Neuronal stem cell (in vitro differentiated cells): ENCODE measurements around the gene TSSC4.

Source experiments
- DNase-seq: peaks from one replicate; pipeline ENCODE4 v3.0.0-alpha.2; 2013; ENCODE audit warnings: low spot score
- H2AFZ ChIP-seq: one replicate; pipeline ENCODE4 v1.6.1; 2013; ENCODE audit warnings: mild to moderate bottlenecking, low read length, inconsistent platforms
- H2AK5ac ChIP-seq: 2 replicates; pipeline ENCODE4 v1.6.1; 2013; ENCODE audit warnings: low read depth, mild to moderate bottlenecking, inconsistent platforms, low read length, moderate library complexity, mixed read lengths
- H2BK120ac ChIP-seq: 2 replicates; pipeline ENCODE4 v1.6.1; 2013; ENCODE audit warnings: low read depth, mild to moderate bottlenecking, inconsistent platforms, low read length, moderate library complexity, mixed read lengths
- H2BK12ac ChIP-seq: one replicate; pipeline ENCODE4 v1.6.1; 2013; ENCODE audit warnings: low read length, inconsistent platforms
- H2BK15ac ChIP-seq: 2 replicates; pipeline ENCODE4 v1.6.1; 2013; ENCODE audit warnings: mild to moderate bottlenecking, low read length, inconsistent platforms, mixed read lengths
- H2BK5ac ChIP-seq: one replicate; pipeline ENCODE4 v1.6.1; 2013; ENCODE audit warnings: inconsistent platforms, mild to moderate bottlenecking, low read length, moderate library complexity
- H3K14ac ChIP-seq: one replicate; pipeline ENCODE4 v1.6.1; 2013; ENCODE audit warnings: low read length, inconsistent platforms
- H3K18ac ChIP-seq: 2 replicates; pipeline ENCODE4 v1.6.1; 2013; ENCODE audit warnings: low read length, inconsistent platforms
- H3K23ac ChIP-seq: 2 replicates; pipeline ENCODE4 v1.6.1; 2013; ENCODE audit warnings: low read depth, mild to moderate bottlenecking, mixed read lengths, low read length, inconsistent platforms; ENCODE audit not compliant: poor library complexity
- H3K27ac ChIP-seq: replicated peaks from 3 replicates; pipeline ENCODE4 v1.5.1; 2013; ENCODE audit warnings: low read length, inconsistent platforms
- H3K27me3 ChIP-seq, 3 experiments: 2 replicates each; pipeline ENCODE4 v1.6.1; 2013; ENCODE audit warnings: low read length in 3 of 3, mild to moderate bottlenecking in 2 of 3, inconsistent platforms in 1 of 3, low read depth in 1 of 3, mixed read lengths in 1 of 3, moderate library complexity in 1 of 3; ENCODE audit not compliant: control insufficient read depth in 3 of 3, insufficient read depth in 3 of 3
- H3K36me3 ChIP-seq, 2 donors: replicated peaks in 1 of 2; 2 replicates each; pipeline ENCODE4 v1.6.1; 2013; ENCODE audit warnings: low read length in 2 of 2; ENCODE audit not compliant: control insufficient read depth in 2 of 2, insufficient read depth in 2 of 2
- H3K4ac ChIP-seq: 2 replicates; pipeline ENCODE4 v1.6.1; 2013; ENCODE audit warnings: inconsistent platforms, mild to moderate bottlenecking, low read length, moderate library complexity
- H3K4me1 ChIP-seq, 2 donors: 1 replicate in 1 of 2; 2 replicates in 1 of 2; pipeline ENCODE4 v1.6.1; 2013; ENCODE audit warnings: low read length in 2 of 2, low read depth in 1 of 2; ENCODE audit not compliant: control insufficient read depth in 2 of 2, insufficient read depth in 1 of 2
- H3K4me2 ChIP-seq: one replicate; pipeline ENCODE4 v1.6.1; 2013; ENCODE audit warnings: mild to moderate bottlenecking, low read length, inconsistent platforms; ENCODE audit not compliant: insufficient read depth, poor library complexity, severe bottlenecking
- H3K4me3 ChIP-seq, 2 donors: 2 replicates each; pipeline ENCODE4 v1.5.1; 2013; ENCODE audit warnings: low read length in 2 of 2, mild to moderate bottlenecking in 2 of 2, inconsistent platforms in 1 of 2, moderate library complexity in 1 of 2
- H3K79me1 ChIP-seq: one replicate; pipeline ENCODE4 v1.6.1; 2013; ENCODE audit warnings: low read depth, mild to moderate bottlenecking, inconsistent platforms, low read length, moderate library complexity
- H3K9ac ChIP-seq: one replicate; pipeline ENCODE4 v1.6.1; 2013; ENCODE audit warnings: mild to moderate bottlenecking, low read depth, low read length, inconsistent platforms; ENCODE audit not compliant: poor library complexity
- H3K9me3 ChIP-seq, 2 donors: replicated peaks in 1 of 2; 2 replicates each; pipeline versions ENCODE3 to v1.6.1; 2013; ENCODE audit warnings: low read length in 2 of 2, mild to moderate bottlenecking in 2 of 2, inconsistent platforms in 1 of 2, low read depth in 1 of 2, mixed read lengths in 1 of 2, moderate library complexity in 1 of 2; ENCODE audit not compliant: control insufficient read depth in 2 of 2, insufficient read depth in 1 of 2
- H4K8ac ChIP-seq: one replicate; pipeline ENCODE4 v1.6.1; 2013; ENCODE audit warnings: low read depth, mild to moderate bottlenecking, inconsistent platforms, low read length, moderate library complexity
- H4K91ac ChIP-seq: one replicate; pipeline ENCODE4 v1.6.1; 2013; ENCODE audit warnings: low read length, low read depth, mild to moderate bottlenecking, inconsistent platforms; ENCODE audit not compliant: poor library complexity
- WGBS, 2 donors: extraction: QIAGEN DNeasy Blood & Tissue Kit; methylation state at CpG; one replicate each; pipeline ENCODE4 v1.1.7; 2013; ENCODE audit warnings: missing lambda C conversion rate in 2 of 2, mixed read lengths in 1 of 2; ENCODE audit not compliant: insufficient read length in 2 of 2, insufficient replicate concordance in 1 of 2; ENCODE audit errors: extremely low coverage in 2 of 2; 5-methylcytosine and 5-hydroxymethylcytosine counted together

The TSSC4 gene

GRCh38 chr11:2402890-2403645 lies 2.5 kb downstream of the TSSC4 start:
- no peak overlapping the region for H3K23ac ChIP-seq
- no peak overlapping the region for H2AFZ ChIP-seq
- H2AK5ac ChIP-seq: no peak overlapping the region

GRCh38 chr11:2404735-2405196 lies 4.2 kb downstream of the TSSC4 start:
- no peak overlapping the region for H2BK12ac ChIP-seq
- no peak overlapping the region for H3K4ac ChIP-seq
- peak overlapping the region; percentile 65 for H3K23ac ChIP-seq
- H3K9me3 ChIP-seq: no peaks in the 10 kb centered on the region
- H3K4me1 ChIP-seq: peaks cover 7 to 14% of the 10 kb centered on the region in 2 donors
- H2BK5ac ChIP-seq: peak overlapping the region; percentile 13
- DNase-seq: no peak
- H2AFZ ChIP-seq: no peak overlapping the region
- H2BK120ac ChIP-seq: no peak overlapping the region
- H3K4me2 ChIP-seq: no peak overlapping the region
- no peak overlapping the region for H2AK5ac ChIP-seq
- H3K36me3 ChIP-seq: peaks cover 20% of the 10 kb centered on the region in 2 donors
- no peak overlapping the region for H3K14ac ChIP-seq
- H3K4me3 ChIP-seq: no peak overlapping the region
- H4K91ac ChIP-seq: no peak overlapping the region
- no CpG with 5 or more reads among the region's 12 CpGs for WGBS, 2 donors
- H4K8ac ChIP-seq: peak overlapping the region; percentile 43
- H3K9ac ChIP-seq: no peak overlapping the region
- no peaks in the 10 kb centered on the region for H3K27me3 ChIP-seq
- peaks cover 12% of the 10 kb centered on the region for H3K79me1 ChIP-seq
- no peak overlapping the region for H3K18ac ChIP-seq
- no peak overlapping the region for H2BK15ac ChIP-seq
- no peak overlapping the region for H3K27ac ChIP-seq

More at GRCh38 chr11:2402890-2403645, 2.5 kb downstream of the TSSC4 start:
- H3K9ac ChIP-seq: peak overlapping the region; percentile 21
- H2BK5ac ChIP-seq: peak overlapping the region; percentile 66
- no peak for DNase-seq
- no peak overlapping the region for H3K27ac ChIP-seq
- H2BK120ac ChIP-seq: no peak overlapping the region
- H3K14ac ChIP-seq: no peak overlapping the region
- H3K4ac ChIP-seq: no peak overlapping the region
- H3K27me3 ChIP-seq: no peaks in the 10 kb centered on the region
- no peak overlapping the region for H2BK12ac ChIP-seq
- H2BK15ac ChIP-seq: no peak overlapping the region
- no peak overlapping the region for H3K18ac ChIP-seq
- H3K4me1 ChIP-seq: peaks cover 12% of the 10 kb centered on the region in 2 donors
- WGBS, 2 donors: no CpG with 5 or more reads among the region's 31 CpGs
- H3K4me2 ChIP-seq: no peak overlapping the region
- H3K79me1 ChIP-seq: peaks cover 14% of the 10 kb centered on the region
- H4K8ac ChIP-seq: no peak overlapping the region
- H3K36me3 ChIP-seq: peaks cover 21 to 27% of the 10 kb centered on the region in 2 donors
- peak overlapping the region in 1 of 2 donors; percentile 11 for H3K4me3 ChIP-seq
- H3K9me3 ChIP-seq: no peaks in the 10 kb centered on the region
- no peak overlapping the region for H4K91ac ChIP-seq

- Histone ChIP-seq H3K4me2 (no peak overlapping the region), H3K4me3 (no peak overlapping the region), H3K4me1 (peaks cover 5 to 15% of the 10 kb centered on the region in 2 donors), H2BK12ac (no peak overlapping the region), H3K14ac (peak overlapping the region; percentile 38), H4K8ac (no peak overlapping the region), H3K79me1 (peaks cover 6% of the 10 kb centered on the region), H2BK120ac (no peak overlapping the region), H2BK5ac (peak overlapping the region; percentile 82), H3K18ac (peak overlapping the region; percentile 17), H3K36me3 (peaks cover 20% of the 10 kb centered on the region in 2 donors), H3K27ac (no peak overlapping the region), H3K9ac (peak overlapping the region; percentile 21), H3K4ac (peak overlapping the region; percentile 76), H2BK15ac (peak overlapping the region; percentile 67), H3K27me3 (no peaks in the 10 kb centered on the region), H4K91ac (no peak overlapping the region), H3K23ac (peak overlapping the region; percentile 65), H2AK5ac (peak overlapping the region; percentile 86), H2AFZ (no peak overlapping the region), H3K9me3 (no peaks in the 10 kb centered on the region)
- no peak for DNase-seq
- WGBS, 2 donors: no CpG with 5 or more reads among the region's 14 CpGs
Observed at GRCh38 chr11:2406451-2406850, 5.9 kb downstream of the TSSC4 start.

- peaks cover 2% of the 10 kb centered on the region for H3K79me1 ChIP-seq
- H3K9ac ChIP-seq: peak overlapping the region; percentile 21
- H3K23ac ChIP-seq: no peak overlapping the region
- peaks cover 0 to 10% of the 10 kb centered on the region in 2 donors for H3K4me1 ChIP-seq
- no peak overlapping the region for H3K14ac ChIP-seq
- H3K4me2 ChIP-seq: no peak overlapping the region
- H2AK5ac ChIP-seq: peak overlapping the region; percentile 86
- H2BK5ac ChIP-seq: no peak overlapping the region
- no peak overlapping the region for H2BK12ac ChIP-seq
- peak overlapping the region; percentile 76 for H3K4ac ChIP-seq
- no peak overlapping the region for H4K91ac ChIP-seq
- H2BK120ac ChIP-seq: no peak overlapping the region
- H3K4me3 ChIP-seq: no peak overlapping the region
- no peaks in the 10 kb centered on the region for H3K27me3 ChIP-seq
- H3K9me3 ChIP-seq: no peaks in the 10 kb centered on the region
- WGBS, 2 donors: no CpG with 5 or more reads among the region's 24 CpGs
- H2AFZ ChIP-seq: no peak overlapping the region
- peaks cover 19 to 20% of the 10 kb centered on the region in 2 donors for H3K36me3 ChIP-seq
- DNase-seq: no peak
- peak overlapping the region; percentile 17 for H3K18ac ChIP-seq
- peak overlapping the region; percentile 67 for H2BK15ac ChIP-seq
- no peak overlapping the region for H3K27ac ChIP-seq
- H4K8ac ChIP-seq: peak overlapping the region; percentile 82
Observed at GRCh38 chr11:2406878-2407410, 6.4 kb downstream of the TSSC4 start.
